ENCODE measurements around the gene KRTAP10-3. TPM values are rescaled to one million over a fixed set of nuclear protein-coding genes. Genes with fewer than 3 reads are reported as not detected.

KRTAP10-3 gene
- total and polyA plus RNA-seq, 2 of the 13 experiments (the other 11 are each of a cell fraction or from before 2014, with no cell fraction given), result not detected

- Histone ChIP-seq H3K27ac (ENCODE audit: extremely low read length, insufficient read depth, low read length) (no peak overlapping the region), H3K4me2 (ENCODE audit: low read depth, low read length) (no peak overlapping the region), H3K79me2 (ENCODE audit: insufficient read depth, low read length) (no peaks in the 10 kb centered on the region), H3K27me3 (ENCODE audit: control insufficient read depth in 1 of 2, insufficient read depth in 2 of 2, low read length in 2 of 2) (no peaks in the 10 kb centered on the region), H2AFZ (ENCODE audit: low read length) (no peak overlapping the region), H3K9ac (ENCODE audit: insufficient read depth, low read depth, low read length) (no peak overlapping the region), H3K4me1 (ENCODE audit: insufficient read depth, low read length) (peaks cover 47% of the 10 kb centered on the region), H3K36me3 (replicated peaks in 1 of 2; ENCODE audit: control insufficient read depth in 1 of 2, insufficient read depth in 2 of 2, low read length in 2 of 2) (peaks cover 2 to 3% of the 10 kb centered on the region in 2 experiments; a peak in 3 of 5 replicates), H3K9me3 (ENCODE audit: low read length) (no peaks in the 10 kb centered on the region), H3K4me3 (replicated peaks in 1 of 3; ENCODE audit: insufficient read depth in 1 of 3, low read depth in 2 of 3, low read length in 3 of 3) (no peak overlapping the region), H4K20me1 (ENCODE audit: insufficient read depth, low read length) (no peaks in the 10 kb centered on the region)
- FAIRE-seq (no peak), ATAC-seq (no peak), DNase-seq (ENCODE audit: low spot score) (no peak)
- TF ChIP-seq AGO1 (IDR thresholded peaks at IDR 0.05; ENCODE audit: low read depth, low read length, poor library complexity, severe bottlenecking) (peak; percentile 17), NONO (IDR thresholded peaks at IDR 0.05) (no peak), NONO (CRISPR knock-in tag; conservative IDR thresholded peaks at IDR 0.05) (no peak), NFATC3 (CRISPR knock-in tag; IDR thresholded peaks at IDR 0.05) (no peak), HNRNPL (IDR thresholded peaks at IDR 0.05; ENCODE audit: low read depth, low read length) (0 out of 2 replicates have a peak, but pooled peaks have one; percentile 35), AGO2 (optimal IDR thresholded peaks at IDR 0.05; ENCODE audit: low read depth, low read length) (peak; percentile 80), ZNF792 (CRISPR knock-in tag; IDR thresholded peaks at IDR 0.05) (no peak)
- intact Hi-C loops (cut with micrococcal nuclease; ENCODE audit: unreplicated experiment) (no loop called here), in situ Hi-C loops (cut with HindIII; ENCODE audit: extremely low pct_ligation_motif_present, low pct_unique_long_range_greater_than_20kb) (no loop called here)
- BruUV-seq (replicated peaks), result no TSS peak
- ChIA-PET POLR2A (interaction anchor here (1.3 to 3.8 kb wide), 4 partner anchors 10 to 357 kb away, joined by 4 to 49 read pairs (median 7); partner anchors contain the start of gene PTTG1IP), CTCF (ENCODE audit: low intra/inter-chr PET ratio, low total read pairs) (no interaction called here)
- WGBS (ENCODE audit: low lambda C conversion rate), result 100% methylated on average over 1 of the region's 13 CpGs
Observed at GRCh38 chr21:44516342-44516741, 42.3 kb downstream of the KRTAP10-3 start.

- H3K4me3 ChIP-seq (replicated peaks in 1 of 3; ENCODE audit: insufficient read depth in 1 of 3, low read depth in 2 of 3, low read length in 3 of 3), result no peak overlapping the region
- DNase-seq (ENCODE audit: low spot score) (no peak), FAIRE-seq (no peak), ATAC-seq (no peak; the same call in 2 of the 3 replicates)
- H3K4me1 ChIP-seq (ENCODE audit: insufficient read depth, low read length), result peaks cover 55% of the 10 kb centered on the region
- H2AFZ ChIP-seq (ENCODE audit: low read length), result no peak overlapping the region
- ChIA-PET POLR2A (interaction anchor here (1.2 to 3.8 kb wide), 4 partner anchors 10 to 398 kb away, joined by 4 to 49 read pairs (median 4); no protein-coding TSS in a partner anchor), CTCF (ENCODE audit: low intra/inter-chr PET ratio, low total read pairs) (no interaction called here)
- no peak overlapping the region for H3K9ac ChIP-seq (ENCODE audit: insufficient read depth, low read depth, low read length)
- WGBS (ENCODE audit: low lambda C conversion rate), result 75% methylated on average over 28 of the region's 32 CpGs
- H3K27me3 ChIP-seq (ENCODE audit: control insufficient read depth in 1 of 2, insufficient read depth in 2 of 2, low read length in 2 of 2), result no peaks in the 10 kb centered on the region
- peak overlapping the region; percentile 44 for H3K4me2 ChIP-seq (ENCODE audit: low read depth, low read length)
- H3K79me2 ChIP-seq (ENCODE audit: insufficient read depth, low read length), result no peaks in the 10 kb centered on the region
- in situ Hi-C loops (cut with HindIII; ENCODE audit: extremely low pct_ligation_motif_present, low pct_unique_long_range_greater_than_20kb) (no loop called here), intact Hi-C loops (cut with micrococcal nuclease; ENCODE audit: unreplicated experiment) (loop anchor here (2.0 kb wide), 1 partner anchor 277 kb away; no protein-coding TSS in a partner anchor)
- no peak overlapping the region for H3K27ac ChIP-seq (ENCODE audit: extremely low read length, insufficient read depth, low read length)
- no TSS peak for BruUV-seq (replicated peaks)
- no peaks in the 10 kb centered on the region for H3K9me3 ChIP-seq (ENCODE audit: low read length)
- H3K36me3 ChIP-seq (replicated peaks in 1 of 2; ENCODE audit: control insufficient read depth in 1 of 2, insufficient read depth in 2 of 2, low read length in 2 of 2), result peaks cover 7% of the 10 kb centered on the region in 2 experiments; a peak in 4 of 5 replicates
- no peaks in the 10 kb centered on the region for H4K20me1 ChIP-seq (ENCODE audit: insufficient read depth, low read length)
- no peak for TF ChIP-seq TRIM24 (CRISPR knock-in tag; IDR thresholded peaks at IDR 0.05)
- TF ChIP-seq FOXA1 (IDR thresholded peaks at IDR 0.05), result no peak
- no peak for TF ChIP-seq FOXA1 (CRISPR knock-in tag; IDR thresholded peaks at IDR 0.05)
- TF ChIP-seq TBX3 (IDR thresholded peaks at IDR 0.05; ENCODE audit: borderline replicate concordance), result no peak
- TF ChIP-seq ZNF703 (CRISPR knock-in tag; IDR thresholded peaks at IDR 0.05; ENCODE audit: borderline replicate concordance), result no peak
- TF ChIP-seq NR1H2 (CRISPR knock-in tag; IDR thresholded peaks at IDR 0.05; ENCODE audit: borderline replicate concordance, low read depth), result no peak
- no peak for TF ChIP-seq KMT2A (CRISPR knock-in tag; IDR thresholded peaks at IDR 0.05)
- TF ChIP-seq HOXA9 (CRISPR knock-in tag; IDR thresholded peaks at IDR 0.05; ENCODE audit: borderline replicate concordance), result no peak
- no peak for TF ChIP-seq TEAD2 (CRISPR knock-in tag; IDR thresholded peaks at IDR 0.05)
- TF ChIP-seq, protein P1, sequence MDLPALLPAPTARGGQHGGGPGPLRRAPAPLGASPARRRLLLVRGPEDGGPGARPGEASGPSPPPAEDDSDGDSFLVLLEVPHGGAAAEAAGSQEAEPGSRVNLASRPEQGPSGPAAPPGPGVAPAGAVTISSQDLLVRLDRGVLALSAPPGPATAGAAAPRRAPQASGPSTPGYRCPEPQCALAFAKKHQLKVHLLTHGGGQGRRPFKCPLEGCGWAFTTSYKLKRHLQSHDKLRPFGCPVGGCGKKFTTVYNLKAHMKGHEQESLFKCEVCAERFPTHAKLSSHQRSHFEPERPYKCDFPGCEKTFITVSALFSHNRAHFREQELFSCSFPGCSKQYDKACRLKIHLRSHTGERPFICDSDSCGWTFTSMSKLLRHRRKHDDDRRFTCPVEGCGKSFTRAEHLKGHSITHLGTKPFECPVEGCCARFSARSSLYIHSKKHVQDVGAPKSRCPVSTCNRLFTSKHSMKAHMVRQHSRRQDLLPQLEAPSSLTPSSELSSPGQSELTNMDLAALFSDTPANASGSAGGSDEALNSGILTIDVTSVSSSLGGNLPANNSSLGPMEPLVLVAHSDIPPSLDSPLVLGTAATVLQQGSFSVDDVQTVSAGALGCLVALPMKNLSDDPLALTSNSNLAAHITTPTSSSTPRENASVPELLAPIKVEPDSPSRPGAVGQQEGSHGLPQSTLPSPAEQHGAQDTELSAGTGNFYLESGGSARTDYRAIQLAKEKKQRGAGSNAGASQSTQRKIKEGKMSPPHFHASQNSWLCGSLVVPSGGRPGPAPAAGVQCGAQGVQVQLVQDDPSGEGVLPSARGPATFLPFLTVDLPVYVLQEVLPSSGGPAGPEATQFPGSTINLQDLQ (CRISPR knock-in tag; IDR thresholded peaks at IDR 0.05), result no peak
Observed at GRCh38 chr21:44515359-44516165, 43.0 kb downstream of the KRTAP10-3 start.
